Measurements from ENCODE around the gene MYL5.
"Not testable (repeated sequence)": the region's sequence is repeated elsewhere in the genome, so short reads cannot be mapped to it uniquely, and the experiment has no call there.

MYL5 gene

DNA sequence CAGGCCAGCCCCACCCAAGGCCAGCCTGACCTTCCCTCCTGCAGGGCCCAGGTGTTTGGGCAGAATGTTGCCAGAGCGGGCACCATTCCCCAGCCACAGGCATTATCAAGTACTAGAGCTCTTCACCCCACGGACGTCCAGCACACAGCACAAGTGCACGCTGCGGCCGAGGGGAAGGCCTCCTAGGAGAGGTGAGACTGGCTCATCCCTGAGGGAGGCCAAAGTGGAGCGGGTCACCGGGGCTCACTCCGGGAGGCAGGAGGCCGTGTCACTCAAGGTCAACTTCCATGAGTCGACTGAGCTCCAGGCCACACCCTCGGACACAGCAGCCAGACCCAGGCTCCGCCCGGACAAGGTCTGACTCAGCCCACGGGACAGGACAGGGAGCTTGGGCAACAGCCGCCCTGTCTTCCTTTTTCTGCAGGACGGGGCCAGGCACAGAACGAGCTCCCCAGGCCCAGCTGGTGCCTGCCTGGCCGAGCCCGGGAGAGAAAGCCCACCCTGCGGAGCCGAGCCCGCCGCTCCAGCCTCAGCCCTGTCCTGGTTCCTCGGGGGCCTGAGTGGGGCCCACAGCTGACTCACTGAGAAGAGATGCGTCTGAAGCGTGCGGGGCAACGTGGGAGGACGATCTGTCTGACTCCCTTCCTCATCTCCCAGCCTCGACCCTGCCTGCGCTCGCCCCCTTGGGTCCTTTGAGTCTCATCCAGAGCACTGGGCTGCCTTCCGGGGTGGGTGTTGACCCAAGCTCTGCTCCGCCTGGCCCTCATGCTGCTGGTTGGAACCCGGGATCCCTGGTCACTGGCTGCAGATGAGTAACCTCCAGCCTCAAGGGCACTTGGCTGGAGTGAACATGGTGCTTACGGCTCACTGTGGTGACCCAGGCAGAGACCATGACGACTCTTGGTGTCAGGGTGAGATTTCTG lies 13.0 kb downstream of the MYL5 start:
- no peak for DNase-seq

DNA sequence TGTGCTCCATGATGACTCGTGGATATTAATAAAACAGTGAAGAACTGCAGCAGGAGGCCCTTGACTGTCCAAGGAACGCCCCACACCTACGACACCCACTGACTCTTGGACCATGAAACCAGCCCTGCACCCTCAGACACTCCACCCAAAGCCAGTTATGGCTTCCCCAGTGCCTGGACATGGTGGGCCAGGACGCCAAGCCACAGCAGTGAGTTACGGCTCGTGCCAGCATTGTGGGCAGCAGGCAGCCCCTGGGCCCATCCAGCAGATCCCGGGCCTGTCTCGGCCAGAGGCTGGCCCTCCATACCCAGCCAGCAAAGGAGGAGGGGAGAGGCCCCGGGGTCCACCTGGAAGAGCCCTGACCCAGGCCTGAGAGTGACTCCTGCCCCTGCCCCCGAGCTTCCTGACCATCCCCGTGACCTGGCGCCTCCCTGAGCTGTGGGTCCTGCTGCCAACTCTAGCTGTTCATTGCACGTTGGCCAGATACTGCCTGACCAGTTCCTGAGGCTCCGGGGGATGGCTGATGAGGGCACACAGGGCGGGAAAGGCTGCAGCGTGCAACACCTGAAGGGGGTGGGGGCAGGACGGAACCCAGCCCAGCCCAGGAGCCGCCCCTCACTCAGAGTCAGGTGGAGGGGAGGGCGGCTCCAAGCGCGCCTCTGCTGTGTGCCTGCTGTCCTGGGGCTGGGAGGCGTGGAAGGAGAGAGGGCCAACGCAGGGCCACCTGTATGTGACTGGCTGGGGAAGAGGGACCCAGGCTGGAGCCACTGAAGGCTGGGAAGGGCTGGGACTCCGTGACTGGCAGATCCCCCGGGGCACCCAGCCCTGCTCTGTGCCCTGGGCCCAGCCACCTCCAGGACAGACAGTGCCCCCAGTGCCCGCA lies 13.9 kb downstream of the MYL5 start:
- DNase-seq: no peak

DNA sequence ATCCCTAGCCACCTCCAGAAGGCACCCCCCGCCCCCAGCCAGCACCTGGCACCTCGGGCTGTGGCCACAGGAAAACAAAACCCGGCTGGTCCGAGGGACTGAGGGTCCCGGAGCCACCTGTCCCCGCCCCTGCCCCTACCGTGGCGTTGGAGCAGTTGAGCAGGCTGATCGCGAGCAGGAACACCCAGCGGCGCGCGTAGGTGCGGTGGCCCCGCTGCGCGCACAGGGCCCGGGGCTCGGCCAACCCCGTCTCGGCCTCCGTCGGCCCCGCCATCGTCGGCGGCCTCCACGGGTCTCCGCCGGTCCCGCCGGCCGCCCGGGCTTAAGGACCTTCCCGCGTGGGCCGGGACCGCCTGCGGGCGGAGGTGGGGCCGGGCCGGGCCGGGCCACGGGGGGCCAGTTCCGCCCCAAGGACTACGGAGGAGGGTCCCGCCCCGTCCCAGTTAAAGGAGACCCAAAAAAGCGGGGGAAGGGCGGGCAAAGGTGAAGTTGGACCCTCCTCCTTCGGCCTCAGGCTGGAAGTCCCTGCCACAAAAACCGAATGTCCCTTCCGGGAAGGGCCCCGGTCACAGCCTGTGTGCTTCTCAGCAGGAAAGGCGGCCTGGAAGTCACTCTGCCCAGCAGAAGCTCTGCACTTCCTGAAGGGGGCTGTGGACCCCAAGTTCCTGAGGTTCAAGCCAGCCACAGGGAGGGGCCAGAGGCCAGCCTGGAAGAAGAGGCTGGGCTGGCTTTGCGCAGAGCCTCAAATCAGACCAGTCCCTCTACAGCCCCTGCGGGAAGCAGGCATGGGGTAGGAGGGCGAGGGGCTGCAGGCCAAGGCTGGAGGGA lies 14.7 kb downstream of the MYL5 start, which contains the start of gene SLC49A3:
TSS of gene SLC49A3 (minus strand) at position 298 of the 828 bp plus-strand sequence. CDS start at position 274, 24 bp downstream.
- no peak for DNase-seq

DNA sequence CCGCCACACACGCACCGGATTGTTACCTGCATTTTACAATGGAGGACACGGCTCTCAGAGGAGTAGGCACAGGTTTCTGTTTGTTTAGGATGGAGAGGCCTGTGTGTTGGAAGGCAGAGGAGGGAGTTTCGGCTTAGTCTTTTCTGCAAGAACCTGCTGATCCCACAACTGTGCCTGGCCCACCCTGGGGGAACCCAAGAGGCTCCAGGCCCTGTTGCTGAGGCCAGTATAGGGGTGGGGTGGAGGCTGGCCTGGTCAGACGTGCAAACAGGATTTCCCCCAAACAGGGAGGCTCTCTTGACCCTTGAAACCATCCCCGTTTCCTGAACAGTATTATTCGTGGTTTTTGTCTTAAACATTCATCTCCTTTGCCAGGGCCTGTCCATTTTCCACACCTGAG lies 15.4 kb downstream of the MYL5 start:
- DNase-seq: no peak

DNA sequence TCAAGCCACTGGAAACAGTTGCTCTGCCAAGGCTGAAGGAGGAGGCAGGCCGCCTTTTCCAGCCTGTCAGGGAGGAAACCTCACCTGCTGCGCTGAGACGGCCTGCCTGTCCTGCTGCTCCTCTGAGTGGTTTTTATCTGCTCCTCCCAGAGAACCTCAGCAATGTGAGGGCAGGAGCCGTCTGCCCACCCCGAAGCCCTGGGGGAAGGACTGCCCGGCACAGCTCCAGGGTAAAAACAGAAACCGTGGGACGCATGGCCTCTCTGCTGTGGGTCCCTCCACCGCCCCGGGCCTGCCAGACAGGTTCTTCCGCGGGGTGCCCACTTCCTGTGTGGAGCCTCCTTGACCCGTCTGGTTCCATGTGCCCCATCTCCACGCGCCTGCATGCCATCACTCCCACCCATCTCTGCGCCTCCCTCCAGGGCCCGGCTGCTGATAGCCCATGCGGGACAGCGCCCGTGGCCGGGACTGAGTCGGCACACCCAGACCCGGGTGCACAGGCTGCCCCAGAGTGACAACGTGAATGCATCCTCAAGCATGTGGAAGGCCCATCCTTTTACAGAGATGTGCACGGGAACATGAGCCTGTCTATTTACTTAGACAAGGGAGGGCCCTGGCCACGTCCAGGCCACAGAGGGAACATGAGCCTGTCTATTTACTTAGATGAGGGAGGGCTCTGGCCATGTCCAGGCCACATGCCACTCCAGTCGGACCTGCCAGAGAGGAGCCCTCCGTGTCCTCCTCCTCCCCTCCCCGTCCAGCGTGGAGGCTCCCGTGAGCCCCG lies 18.6 kb downstream of the MYL5 start:
- no peak for DNase-seq

DNA sequence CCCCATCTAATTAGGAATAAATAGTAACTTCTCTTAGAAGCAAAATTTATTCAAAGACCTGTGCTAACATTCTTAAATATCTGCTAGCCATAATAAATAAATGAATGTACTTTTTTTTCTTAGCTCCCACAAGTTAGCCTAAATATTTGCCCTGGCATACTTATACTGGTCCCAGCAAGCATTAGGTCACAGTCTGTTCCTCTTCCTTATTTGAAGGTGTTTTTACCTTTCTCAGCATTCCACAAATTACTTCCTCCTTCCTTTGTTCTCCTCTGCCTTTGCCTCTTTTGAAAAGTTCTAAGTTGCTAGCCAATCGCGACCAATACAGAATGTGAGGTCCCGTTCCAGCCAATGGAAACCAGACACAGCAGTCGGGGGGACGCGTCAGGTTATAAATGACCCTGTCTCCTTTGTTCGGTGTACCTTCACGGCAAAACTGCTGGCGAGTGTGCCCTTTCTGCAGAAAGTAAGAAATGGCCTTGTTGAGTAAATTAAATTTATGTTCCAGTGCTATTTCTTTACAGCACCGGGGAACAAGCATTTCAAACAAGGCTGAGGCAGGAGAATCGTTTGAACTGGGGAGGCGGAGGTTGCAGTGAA lies 20.1 kb downstream of the MYL5 start:
- not testable (repeated sequence) for DNase-seq

DNA sequence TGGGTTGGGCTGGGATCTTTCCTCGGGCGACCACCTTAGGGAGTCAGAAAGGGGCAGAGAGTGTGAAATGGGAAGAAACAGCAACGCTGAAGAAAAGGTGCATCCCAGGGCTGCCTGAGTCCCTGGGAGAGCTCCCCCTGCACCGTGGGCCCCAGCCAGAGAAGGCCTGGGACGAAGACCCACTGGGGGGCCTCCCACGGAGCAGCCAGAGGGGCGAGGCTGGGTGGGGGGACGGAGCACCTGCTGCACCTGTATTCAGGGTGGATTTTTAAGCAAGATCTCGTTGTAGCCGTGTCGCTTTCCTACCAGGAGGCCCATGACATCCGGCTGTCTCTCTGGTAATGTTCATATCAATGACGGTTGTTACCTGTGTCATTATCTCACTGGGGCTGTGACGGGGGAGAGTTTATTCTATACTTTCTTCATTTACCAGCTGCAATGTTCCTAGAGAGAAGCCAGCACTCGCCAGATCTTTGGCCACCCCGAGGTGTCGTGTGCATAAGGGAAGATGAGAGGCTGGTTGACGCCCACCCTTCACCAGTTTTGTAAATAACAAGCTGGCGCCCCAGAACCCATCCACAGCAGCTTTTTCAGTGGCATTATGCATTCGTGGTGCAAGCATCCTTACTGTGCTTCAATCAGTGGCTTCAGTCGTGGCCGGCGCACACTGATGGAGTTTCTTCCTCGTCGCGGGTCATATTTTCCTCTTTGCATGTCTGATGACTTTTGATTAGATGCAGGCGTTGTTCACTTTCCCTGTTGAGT lies 25.7 kb downstream of the MYL5 start:
- DNase-seq: no peak

DNA sequence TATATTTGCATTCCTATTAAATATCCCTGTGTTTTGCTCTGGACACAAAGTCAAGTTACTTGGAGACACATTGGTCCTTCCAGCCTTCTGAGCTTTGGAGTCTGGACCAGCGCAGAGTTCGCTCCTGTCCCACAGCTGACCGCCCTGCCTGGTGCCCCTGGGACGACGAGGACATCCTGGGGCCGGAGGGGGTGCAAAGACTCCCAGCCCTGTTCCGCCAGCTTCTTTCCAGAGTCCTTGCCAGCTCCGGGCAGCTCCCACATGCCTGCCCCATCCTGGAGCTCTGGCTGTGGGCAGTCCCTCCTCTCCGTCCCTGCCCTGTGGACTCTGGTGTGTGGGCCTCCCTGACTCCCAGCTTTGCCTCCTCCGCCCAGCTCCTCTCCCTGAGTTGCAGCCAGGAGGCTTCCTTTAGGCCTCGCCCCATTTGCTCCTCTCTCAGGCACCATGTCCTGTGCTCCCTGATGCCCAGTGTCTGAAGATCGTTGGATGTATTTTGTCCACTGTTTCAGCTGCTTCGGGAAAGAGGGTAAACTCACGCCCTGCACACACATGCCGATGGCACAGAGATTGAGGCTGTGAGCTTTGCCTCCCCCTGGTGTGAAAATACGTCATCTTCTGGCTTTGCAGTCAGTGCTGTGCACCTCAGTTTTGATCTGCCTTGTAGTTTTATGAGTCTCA lies 26.4 kb downstream of the MYL5 start:
- peak; percentile 13 for DNase-seq

DNA sequence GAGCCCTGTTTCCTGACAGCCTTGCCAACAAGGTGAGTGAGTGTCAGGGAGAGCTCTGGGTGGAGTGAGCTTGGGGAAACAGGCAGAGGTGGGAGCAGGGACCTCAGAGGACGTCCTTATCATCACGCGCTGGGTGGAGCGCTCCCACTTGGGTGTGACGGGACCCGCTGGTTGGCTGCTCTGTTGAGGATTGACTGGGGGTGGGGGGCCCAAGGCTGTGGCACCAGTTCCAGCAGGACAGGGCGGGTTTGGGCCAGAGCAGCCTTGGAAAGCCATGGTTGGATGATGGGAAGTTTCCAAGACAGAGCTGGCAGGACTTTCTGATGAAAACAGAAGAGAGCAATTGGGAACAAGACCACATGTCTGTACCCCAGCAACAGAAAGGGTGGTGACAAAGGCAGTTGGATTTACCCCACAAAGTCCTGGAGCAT lies 28.3 kb downstream of the MYL5 start:
- DNase-seq: no peak

DNA sequence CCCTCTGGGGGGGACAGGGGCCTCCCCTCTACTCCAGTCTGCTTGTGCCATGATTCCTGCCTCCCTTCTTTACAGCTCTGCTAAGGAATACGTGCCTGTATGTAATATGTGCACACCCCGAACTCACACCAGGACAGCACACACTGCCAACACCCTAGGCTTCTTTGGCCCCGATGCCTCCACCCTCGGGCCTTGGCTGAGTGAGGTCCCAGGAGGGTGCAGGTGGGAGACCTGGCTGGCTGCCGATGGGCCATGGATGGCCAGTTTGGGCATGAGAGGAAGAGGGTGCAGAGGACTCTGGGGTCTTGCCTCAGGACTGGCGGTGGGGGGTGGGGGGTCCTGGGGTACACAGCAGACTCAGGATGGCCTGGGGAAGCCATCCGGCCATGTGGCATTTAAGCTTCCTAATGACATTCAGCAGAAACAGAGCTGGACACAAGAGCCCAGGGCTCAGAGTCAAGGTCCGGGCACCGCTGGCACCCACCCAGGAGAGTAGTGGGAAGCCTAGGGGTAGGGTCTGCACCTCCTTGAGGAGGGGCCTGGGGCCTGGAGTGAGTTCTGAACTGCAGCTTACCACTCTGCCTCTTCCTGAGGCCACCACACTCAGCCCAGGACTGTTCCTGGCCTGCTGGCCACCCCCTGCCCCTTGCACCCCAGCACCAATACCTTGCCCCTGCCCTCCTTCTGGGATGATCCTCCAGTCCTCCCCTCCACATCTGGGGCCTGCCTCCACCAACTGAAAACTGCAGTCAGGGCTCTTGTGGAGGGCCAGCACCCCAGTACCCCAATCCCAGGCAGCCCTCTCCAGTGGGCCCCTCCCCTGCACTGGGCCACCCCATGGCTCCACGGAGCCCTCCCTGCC lies 29.2 kb downstream of the MYL5 start:
- no peak for DNase-seq

DNA sequence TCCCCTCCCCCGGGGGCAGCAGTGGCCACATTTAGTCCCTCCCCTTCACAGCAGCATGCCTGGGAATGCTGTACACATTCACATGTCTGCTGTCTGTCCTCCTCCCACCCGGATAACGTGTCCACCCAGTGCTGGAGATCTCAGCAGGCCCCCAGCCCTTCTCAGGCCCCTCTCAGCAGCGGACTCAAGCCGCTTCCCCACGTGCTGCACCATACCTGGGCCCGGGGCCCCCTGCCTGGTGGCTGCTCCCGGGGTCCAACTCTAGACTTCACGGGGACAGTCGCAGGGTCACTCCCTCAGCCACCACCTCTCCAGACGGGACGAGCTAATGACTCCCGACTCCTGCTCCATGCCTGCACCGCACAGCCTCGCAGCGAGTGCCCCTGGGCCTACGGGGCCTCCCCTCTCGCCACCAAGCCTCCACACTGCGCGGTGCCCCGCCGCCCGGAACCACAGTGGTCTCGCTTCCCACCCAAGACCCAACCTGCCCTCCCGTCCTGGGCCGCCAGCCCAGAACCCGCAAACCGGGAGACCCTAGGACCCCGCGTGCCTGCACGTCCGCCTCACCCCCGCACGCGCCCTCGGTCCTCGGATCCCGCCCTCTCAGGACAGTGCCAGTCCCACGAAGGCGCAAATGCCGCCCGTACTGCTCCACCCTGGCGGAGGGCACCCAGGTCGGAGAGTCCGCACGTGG lies 30.0 kb downstream of the MYL5 start:
- DNase-seq: no peak

DNA sequence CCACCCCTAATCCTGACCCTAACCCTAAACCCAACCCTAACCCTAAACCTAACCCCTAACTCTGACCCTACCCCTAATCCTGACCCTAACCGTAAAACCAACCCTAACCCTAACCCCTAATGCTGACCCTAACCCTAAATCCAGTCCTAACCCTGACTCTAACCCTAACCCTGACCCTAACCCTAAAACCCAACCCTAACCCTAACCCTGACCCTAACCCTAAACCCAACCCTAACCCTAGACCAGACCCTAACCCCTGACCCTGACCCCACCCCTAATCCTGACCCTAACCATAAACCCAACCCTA lies 30.6 kb downstream of the MYL5 start:
- DNase-seq: no peak

DNA sequence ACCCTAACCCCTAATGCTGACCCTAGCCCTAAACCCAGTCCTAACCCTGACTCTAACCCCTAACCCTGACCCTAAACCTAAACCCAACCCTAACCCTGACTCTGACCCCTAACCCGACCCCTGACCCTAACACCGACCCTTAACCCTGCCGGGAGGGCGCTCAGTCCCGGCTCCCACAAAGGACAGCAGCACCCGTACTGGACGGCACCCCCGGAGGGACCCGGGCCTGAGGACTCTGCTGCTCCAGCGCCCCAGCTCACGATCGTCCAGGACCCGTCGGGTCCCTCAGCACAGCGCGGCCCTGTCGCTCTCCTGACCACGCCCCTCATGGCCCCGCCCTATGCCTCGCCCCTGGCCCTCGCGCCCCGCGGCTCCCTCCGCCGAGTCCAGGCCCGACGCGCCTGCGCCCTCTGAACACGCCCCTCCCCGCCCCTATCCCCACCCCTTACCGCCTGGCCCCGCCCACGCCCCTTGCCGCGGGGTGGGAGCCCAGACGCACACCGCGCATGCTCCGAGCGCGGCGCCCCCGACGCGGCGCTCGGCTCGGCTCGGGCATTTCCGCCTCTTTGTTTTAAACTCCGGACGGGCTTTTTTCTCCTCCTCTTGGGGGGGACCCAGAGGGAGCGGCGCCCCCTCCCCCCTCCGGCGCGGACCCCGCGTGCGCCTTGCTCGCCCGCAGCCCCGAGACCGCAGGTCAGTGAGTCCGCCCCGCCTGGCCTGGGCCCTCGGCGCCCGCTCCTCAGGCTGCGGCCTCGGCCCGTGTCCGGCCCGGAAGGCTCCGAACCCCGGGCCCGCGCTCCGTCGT lies 31.1 kb downstream of the MYL5 start, which contains the start of gene PCGF3:
TSS of gene PCGF3 (plus strand) at position 555 of the 805 bp plus-strand sequence. CDS start 27,849 bp downstream, outside the sequence.
- peak; percentile 95 for DNase-seq

DNA sequence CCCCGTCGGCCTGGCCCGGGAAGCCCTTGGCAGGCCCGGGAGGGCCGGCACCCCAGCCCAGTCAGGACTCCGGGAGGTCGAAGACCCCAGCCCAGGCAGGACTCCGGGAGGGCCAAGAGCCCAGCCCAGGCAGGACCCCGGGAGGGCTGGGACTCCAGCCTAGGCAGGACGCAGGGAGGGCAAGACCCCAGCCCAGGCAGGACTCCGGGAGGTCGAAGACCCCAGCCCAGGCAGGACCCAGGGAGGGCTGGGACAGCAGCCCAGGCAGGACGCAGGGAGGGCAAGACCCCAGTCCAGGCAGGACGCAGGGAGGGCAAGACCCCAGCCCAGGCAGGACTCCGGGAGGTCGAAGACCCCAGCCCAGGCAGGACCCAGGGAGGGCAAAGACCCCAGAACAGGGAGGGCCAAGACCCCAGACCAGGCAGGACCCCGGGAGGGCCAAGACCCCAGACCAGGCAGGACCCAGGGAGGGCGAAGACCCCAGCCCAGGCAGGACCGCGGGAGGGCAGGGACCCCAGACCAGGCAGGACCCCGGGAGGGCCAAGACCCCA lies 31.8 kb downstream of the MYL5 start:
- DNase-seq: not testable (repeated sequence)

DNA sequence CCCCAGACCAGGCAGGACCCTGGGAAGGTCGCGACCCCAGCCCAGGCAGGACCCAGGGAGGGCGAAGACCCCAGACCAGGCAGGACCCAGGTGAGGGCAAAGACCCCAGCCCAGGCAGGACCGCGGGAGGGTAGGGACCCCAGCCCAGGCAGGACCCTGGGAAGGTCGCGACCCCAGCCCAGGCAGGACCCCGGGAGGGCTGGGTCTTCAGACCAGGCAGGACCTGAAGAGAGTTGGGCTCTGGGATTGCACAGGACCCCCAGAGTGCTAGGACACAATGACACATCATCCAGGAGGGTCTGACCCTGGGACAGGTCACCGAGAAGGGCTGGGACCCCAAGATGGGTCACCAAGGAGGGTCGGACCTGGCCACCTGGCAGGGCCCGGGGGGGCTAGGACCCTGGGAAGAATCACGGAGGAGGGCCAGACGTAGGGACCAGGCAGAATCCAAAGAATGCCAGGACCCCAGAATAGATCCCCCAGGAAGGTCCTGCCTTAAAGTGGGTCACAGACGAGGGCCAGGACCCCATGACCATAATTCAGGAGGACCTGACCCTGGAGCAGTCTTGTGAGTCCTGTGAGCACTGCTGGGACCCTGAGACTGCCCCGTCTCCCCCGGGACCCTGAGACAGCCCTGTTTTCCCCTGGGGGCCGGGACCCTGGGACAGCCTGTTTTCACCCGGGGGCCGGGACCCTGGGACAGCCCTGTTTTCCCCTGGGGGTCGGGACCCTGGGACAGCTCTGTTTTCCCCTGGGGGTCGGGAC lies 32.7 kb downstream of the MYL5 start:
- DNase-seq: no peak

DNA sequence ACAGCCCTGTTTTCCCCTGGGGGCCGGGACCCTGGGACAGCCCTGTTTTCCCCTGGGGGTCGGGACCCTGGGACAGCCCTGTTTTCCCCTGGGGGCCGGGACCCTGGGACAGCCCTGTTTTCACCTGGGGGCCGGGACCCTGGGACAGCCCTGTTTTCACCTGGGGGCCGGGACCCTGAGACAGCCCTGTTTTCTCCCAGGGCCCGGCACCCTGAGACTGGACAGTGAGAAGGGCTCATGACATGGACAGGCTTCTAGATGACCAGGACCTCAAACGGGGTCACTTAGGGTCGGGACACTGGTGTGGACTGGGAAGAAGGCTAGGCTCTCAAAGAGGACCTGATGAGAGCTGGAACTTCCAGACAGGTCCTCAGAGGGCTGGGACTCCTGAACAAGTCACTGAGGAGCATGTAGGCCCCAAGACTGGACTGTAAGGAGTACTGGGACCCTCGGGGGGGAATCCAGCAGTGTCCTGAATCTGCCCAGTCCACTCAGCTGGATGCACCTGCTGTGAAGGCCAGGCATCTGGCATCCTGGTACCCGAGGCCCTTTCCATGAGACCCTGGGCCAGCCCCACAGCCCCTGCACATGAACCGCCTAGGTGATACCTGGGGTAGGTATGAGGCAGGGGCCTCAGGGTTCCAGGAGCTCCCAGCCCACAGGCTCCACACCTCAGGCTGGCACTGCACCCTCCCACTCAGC lies 33.7 kb downstream of the MYL5 start:
- DNase-seq: no peak
